ENCODE measurements around the gene ANAPC2. TPM values are rescaled to one million over a fixed set of nuclear protein-coding genes. Genes with fewer than 3 reads are reported as not detected.

ANAPC2 gene
- total RNA-seq, 2 donors from 2014 or later = 32.5 to 64.5 TPM

GRCh38 chr9:137164370-137165249, 23.8 kb downstream of the ANAPC2 start:
- peaks cover 6% of the 10 kb centered on the region for H3K27me3 ChIP-seq (replicated peaks; ENCODE audit: insufficient read depth)

GRCh38 chr9:137163805-137164204, 24.6 kb downstream of the ANAPC2 start:
- Histone ChIP-seq H3K9me3 (no peaks in the 10 kb centered on the region), H3K27me3 (replicated peaks; ENCODE audit: insufficient read depth) (peaks cover 7% of the 10 kb centered on the region), H3K4me3 (no peak overlapping the region), H3K4me1 (replicated peaks) (peaks cover 10% of the 10 kb centered on the region), H3K27ac (no peak overlapping the region), H3K36me3 (no peaks in the 10 kb centered on the region)
- TF ChIP-seq POLR2A (IDR thresholded peaks at IDR 0.05) (no peak), POLR2AphosphoS5 (IDR thresholded peaks at IDR 0.05) (no peak), CTCF (IDR thresholded peaks at IDR 0.05) (no peak)
- DNase-seq (ENCODE audit: low spot score) = no peak
- intact Hi-C loops (cut with DNase I) = no loop called here
- 82% methylated on average over 22 of the region's 22 CpGs for WGBS

More at GRCh38 chr9:137164370-137165249, 23.8 kb downstream of the ANAPC2 start:
- no peak for DNase-seq (ENCODE audit: low spot score)
- Histone ChIP-seq H3K36me3 (no peaks in the 10 kb centered on the region), H3K9me3 (no peaks in the 10 kb centered on the region), H3K4me1 (replicated peaks) (peaks cover 10% of the 10 kb centered on the region), H3K27ac (no peak overlapping the region), H3K4me3 (no peak overlapping the region)
- intact Hi-C loops (cut with DNase I) = no loop called here
- 66% methylated on average over 34 of the region's 34 CpGs for whole genome bisulfite sequencing
- TF ChIP-seq POLR2A (IDR thresholded peaks at IDR 0.05) (no peak), CTCF (IDR thresholded peaks at IDR 0.05) (no peak), POLR2AphosphoS5 (IDR thresholded peaks at IDR 0.05) (no peak)

GRCh38 chr9:137163365-137163715, 25.0 kb downstream of the ANAPC2 start:
- H3K27ac ChIP-seq = peak overlapping the region; percentile 38 to 68
- 25% methylated on average over 25 of the region's 26 CpGs for WGBS
- peaks cover 10% of the 10 kb centered on the region for H3K4me1 ChIP-seq (replicated peaks)
- peaks cover 7% of the 10 kb centered on the region for H3K27me3 ChIP-seq (replicated peaks; ENCODE audit: insufficient read depth)
- peak overlapping the region in 1 of 2 donors; percentile 25 for H3K4me3 ChIP-seq
- no peaks in the 10 kb centered on the region for H3K36me3 ChIP-seq
- intact Hi-C loops (cut with DNase I) = no loop called here
- no peak for TF ChIP-seq POLR2A (IDR thresholded peaks at IDR 0.05)
- no peak for TF ChIP-seq POLR2AphosphoS5 (IDR thresholded peaks at IDR 0.05)
- TF ChIP-seq CTCF (IDR thresholded peaks at IDR 0.05) = no peak
- no peaks in the 10 kb centered on the region for H3K9me3 ChIP-seq
- DNase-seq (ENCODE audit: low spot score) = peak; percentile 30

GRCh38 chr9:137162505-137163364, 25.6 kb downstream of the ANAPC2 start:
- WGBS = 8% methylated on average over 60 of the region's 74 CpGs
- H3K27me3 ChIP-seq (replicated peaks; ENCODE audit: insufficient read depth) = peaks cover 7% of the 10 kb centered on the region
- TF ChIP-seq CTCF (IDR thresholded peaks at IDR 0.05) = peak in 3 of 4 experiments; percentile 31 to 57 (median 49)
- no peak for TF ChIP-seq POLR2AphosphoS5 (IDR thresholded peaks at IDR 0.05)
- no peaks in the 10 kb centered on the region for H3K36me3 ChIP-seq
- H3K4me3 ChIP-seq = peak overlapping the region in 1 of 2 donors; percentile 25
- peaks cover 10% of the 10 kb centered on the region for H3K4me1 ChIP-seq (replicated peaks)
- intact Hi-C loops (cut with DNase I) = no loop called here
- peak overlapping the region; percentile 38 to 68 for H3K27ac ChIP-seq
- peak; percentile 71 for DNase-seq (ENCODE audit: low spot score)
- no peaks in the 10 kb centered on the region for H3K9me3 ChIP-seq

All from prostate gland (tissue), 2 donors.